Measurements from ENCODE around the gene SRC.

SRC gene

GRCh38 chr20:37315452-37316110 lies 30.4 kb upstream of the SRC start:
- no peak for DNase-seq

- no peak for DNase-seq
Measured at GRCh38 chr20:37316116-37316774, 29.7 kb upstream of the SRC start.

- no peak for DNase-seq
Measured at GRCh38 chr20:37316775-37317170, 29.2 kb upstream of the SRC start.

GRCh38 chr20:37317316-37317715 lies 28.6 kb upstream of the SRC start:
- DNase-seq: no peak

GRCh38 chr20:37317994-37318640 lies 27.8 kb upstream of the SRC start:
- DNase-seq: no peak

- DNase-seq: no peak
Measured at GRCh38 chr20:37319151-37319671, 26.7 kb upstream of the SRC start.

- no peak for DNase-seq
Measured at GRCh38 chr20:37323985-37324384, 22.0 kb upstream of the SRC start.

GRCh38 chr20:37325206-37325605 lies 20.7 kb upstream of the SRC start:
- no peak for DNase-seq

GRCh38 chr20:37326666-37327065 lies 19.3 kb upstream of the SRC start:
- DNase-seq: no peak

GRCh38 chr20:37327748-37328147 lies 18.2 kb upstream of the SRC start:
- DNase-seq: no peak

- no peak for DNase-seq
Measured at GRCh38 chr20:37328149-37328945, 17.6 kb upstream of the SRC start.

- DNase-seq: no peak
Measured at GRCh38 chr20:37329481-37330165, 16.3 kb upstream of the SRC start.

GRCh38 chr20:37330316-37330715 lies 15.6 kb upstream of the SRC start:
- no peak for DNase-seq

- no peak for DNase-seq
Measured at GRCh38 chr20:37331060-37331857, 14.7 kb upstream of the SRC start.

GRCh38 chr20:37333130-37333847 lies 12.7 kb upstream of the SRC start:
- DNase-seq: no peak

- no peak for DNase-seq
Measured at GRCh38 chr20:37333848-37334318, 12.1 kb upstream of the SRC start.

- DNase-seq: no peak
Measured at GRCh38 chr20:37334450-37334849, 11.5 kb upstream of the SRC start.

- DNase-seq: no peak
Measured at GRCh38 chr20:37335642-37336368, 10.1 kb upstream of the SRC start.

- no peak for DNase-seq
Measured at GRCh38 chr20:37336369-37337207, 9.4 kb upstream of the SRC start.

All from cerebellar nuclear complex (tissue), 1 donor.